Activated CD8-positive, alpha-beta memory T cell treated with anti-CD3 and anti-CD28 coated beads for 4 hours (primary cell): ENCODE data around the gene EML3.
A peak's percentile ranks its signal among the peaks of the same experiment; 100 is the strongest.
"Not testable (repeated sequence)": the region's sequence is repeated elsewhere in the genome, so short reads cannot be mapped to it uniquely, and the experiment has no call there.

ENCODE experiments used
- DNase-seq, 2 donors: peaks; one replicate each; pipeline ENCODE4 v3.0.0-alpha.2; 2020; ENCODE audit warnings: low read depth in 2 of 2

Gene EML3

DNA sequence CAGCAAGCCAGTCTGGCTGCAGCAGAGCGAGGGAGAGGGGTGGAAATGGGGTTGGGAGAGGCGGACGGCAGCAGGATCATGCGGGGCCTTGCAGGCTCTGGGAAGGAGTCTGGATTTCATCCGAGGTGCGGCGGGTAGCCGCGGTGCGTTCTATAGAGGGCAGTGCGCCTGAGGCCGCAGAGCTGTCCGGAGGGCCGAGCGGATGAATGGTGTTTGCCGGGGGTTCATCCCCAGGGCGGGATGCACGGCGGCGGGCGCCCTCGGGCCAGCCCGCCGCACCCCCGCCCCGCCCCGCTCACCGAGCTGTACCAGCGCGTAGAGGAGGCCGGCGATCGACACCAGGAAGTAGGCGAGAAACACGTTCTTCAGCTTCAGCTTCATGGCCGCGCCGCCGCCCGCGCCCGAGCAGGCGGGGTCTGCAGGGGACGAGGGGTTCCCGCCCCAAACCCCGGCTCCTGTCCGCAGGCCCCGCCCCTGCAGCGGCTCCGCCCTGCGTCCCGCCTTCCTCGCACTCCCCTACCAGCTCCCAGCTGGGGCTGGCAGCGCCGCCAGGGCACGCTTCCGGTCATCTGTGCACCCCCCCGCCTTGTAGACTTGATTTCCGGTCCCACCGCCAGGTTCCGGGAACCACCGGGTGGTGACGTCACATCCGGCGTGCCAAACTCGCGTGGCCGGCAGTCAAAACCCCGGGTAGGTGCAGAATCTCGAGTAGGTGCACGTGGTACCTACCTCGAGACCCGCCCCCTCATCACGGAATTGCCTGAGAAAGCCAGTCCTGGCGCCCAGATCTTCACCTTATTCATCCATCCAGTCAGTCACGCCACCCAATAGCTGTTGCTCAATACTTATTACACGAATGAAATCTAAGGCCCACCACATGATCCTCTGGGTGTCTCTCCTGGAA is 9.2 kb upstream of the EML3 start, which contains the start of gene B3GAT3:
Gene B3GAT3, minus strand, starts transcription at position 420 of the 904 bp plus-strand sequence. Its CDS starts 39 bp downstream, at position 381.
- DNase-seq, result peak; percentile 97 to 98

DNA sequence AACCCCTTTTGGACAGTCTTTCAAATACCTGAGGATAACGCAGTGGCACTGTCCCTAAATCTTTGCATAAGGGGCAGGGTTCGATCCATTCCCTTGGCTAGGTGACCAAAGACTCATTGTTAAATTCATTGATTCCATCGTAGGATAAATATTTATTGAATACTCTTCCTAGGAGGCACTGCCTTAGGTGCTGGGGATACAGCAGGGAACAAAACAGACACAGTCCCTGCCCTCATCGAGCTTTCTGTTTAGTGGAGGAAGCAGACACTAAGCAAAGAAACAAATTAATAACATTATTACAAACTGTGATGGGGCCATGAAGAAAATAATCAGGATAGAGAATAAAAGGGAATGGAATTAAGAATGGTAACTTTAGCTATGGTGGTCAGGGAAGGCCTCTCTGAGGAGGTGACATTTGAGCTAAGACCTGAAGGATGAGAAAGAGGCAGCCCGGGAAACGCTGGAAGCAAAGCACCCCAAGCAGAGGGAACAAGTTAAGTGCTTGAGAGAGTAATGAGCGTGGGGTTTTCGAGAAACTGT is 8.5 kb upstream of the EML3 start:
- DNase-seq, result no peak

DNA sequence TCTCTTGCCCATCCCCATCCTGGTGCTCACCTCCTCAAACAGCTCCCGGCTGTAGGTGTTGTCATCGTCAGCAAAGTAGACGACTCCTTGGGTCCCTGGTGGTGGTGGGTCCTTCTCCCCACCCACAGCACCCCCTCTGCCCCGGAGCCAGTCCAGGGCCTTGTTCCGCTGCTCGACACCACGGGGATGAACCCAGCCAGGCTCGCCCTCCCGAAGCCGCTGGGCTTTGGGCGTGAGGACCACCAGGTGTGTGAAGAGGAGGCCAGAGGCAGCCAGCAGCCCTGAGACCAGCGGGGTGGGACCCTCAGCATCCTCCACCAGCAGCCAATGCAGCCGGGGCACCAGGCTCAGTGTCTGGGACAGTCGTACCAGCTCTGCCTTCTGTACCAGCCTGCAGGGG is 4.4 kb upstream of the EML3 start:
- DNase-seq, result not testable (repeated sequence)

DNA sequence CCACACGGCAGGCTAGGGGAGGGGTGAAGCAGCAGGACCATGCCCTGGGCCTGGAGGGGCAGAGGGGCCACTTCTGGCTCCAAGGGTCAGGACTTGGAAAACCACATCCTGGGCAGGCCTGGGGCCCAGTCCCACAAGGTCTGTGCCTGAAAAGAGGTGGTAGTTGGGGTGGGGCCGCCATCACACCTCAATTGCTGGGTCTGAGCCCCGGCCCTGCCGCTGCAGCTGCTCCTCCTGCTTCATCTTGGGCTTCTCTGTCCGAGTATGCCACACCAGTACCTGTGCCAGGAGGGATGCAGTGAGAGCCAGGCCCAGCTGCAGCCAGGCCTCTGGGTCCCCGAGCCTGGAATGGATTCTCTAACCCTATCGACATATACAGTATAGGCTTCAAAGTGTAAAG is 2.9 kb upstream of the EML3 start:
- no peak for DNase-seq

DNA sequence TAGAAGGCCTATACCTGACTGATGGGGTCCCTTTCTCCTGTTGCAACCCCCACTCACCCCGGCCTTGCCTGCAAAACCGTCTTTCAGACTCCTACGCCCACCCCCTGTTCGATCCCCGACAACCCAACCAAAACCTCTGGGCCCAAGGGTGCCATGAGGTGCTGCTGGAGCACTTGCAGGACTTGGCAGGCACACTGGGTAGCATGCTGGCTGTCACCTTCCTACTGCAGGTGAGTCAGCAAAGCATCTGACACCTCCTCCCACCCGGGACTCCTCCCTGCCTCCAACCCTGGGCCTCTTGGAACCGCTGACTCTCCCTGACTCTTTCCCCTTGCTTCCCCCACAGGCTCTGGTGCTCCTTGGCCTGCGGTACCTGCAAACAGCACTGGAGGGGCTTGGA is 1.7 kb upstream of the EML3 start:
- no peak for DNase-seq

DNA sequence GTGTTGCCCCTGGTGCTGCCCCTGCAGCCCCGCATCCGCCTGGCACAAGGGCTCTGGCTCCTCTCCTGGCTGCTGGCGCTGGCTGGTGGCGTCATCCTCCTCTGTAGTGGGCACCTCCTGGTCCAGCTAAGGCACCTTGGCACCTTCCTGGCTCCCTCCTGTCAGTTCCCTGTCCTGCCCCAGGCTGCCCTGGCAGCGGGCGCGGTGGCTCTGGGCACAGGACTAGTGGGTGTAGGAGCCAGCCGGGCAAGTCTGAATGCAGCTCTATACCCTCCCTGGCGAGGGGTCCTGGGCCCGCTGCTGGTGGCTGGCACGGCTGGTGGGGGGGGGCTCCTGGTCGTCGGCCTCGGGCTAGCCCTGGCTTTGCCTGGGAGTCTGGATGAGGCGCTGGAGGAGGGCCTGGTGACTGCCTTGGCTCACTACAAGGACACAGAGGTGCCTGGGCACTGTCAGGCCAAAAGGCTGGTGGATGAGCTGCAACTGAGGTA is 760 bp upstream of the EML3 start:
- no peak for DNase-seq

DNA sequence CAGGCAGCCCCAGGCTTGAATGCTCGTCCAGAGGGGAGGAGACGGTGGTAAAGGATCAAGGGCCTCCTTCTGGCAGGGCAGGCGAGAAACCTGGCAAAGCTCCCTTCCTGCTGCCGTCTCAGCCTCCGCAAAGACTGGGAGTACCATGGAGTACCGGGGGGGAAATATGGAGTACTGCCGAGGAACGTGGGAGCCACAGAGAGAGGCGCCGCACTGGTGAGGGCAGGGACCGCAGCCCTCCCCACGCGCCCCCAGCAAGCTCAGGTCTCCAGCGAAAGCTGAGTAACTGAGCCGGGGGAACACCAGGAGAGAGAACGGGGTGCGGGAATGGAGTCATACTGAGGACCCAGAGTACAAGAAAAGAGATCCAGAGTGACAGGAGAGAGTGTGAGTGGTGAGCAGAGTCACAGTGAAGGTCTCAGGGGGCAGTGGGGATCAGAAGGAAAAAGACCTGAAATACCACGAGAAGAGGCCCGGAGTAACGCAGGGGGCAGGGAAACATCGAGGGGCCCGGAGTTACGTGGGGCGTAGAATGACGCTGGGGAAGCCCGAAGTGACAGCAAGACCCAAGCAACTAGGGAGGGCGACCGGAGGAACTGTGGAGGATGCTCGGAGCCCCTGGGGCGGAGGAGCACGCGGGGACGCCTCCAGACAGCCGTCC is 740 bp downstream of the EML3 start:
- DNase-seq, result no peak

DNA sequence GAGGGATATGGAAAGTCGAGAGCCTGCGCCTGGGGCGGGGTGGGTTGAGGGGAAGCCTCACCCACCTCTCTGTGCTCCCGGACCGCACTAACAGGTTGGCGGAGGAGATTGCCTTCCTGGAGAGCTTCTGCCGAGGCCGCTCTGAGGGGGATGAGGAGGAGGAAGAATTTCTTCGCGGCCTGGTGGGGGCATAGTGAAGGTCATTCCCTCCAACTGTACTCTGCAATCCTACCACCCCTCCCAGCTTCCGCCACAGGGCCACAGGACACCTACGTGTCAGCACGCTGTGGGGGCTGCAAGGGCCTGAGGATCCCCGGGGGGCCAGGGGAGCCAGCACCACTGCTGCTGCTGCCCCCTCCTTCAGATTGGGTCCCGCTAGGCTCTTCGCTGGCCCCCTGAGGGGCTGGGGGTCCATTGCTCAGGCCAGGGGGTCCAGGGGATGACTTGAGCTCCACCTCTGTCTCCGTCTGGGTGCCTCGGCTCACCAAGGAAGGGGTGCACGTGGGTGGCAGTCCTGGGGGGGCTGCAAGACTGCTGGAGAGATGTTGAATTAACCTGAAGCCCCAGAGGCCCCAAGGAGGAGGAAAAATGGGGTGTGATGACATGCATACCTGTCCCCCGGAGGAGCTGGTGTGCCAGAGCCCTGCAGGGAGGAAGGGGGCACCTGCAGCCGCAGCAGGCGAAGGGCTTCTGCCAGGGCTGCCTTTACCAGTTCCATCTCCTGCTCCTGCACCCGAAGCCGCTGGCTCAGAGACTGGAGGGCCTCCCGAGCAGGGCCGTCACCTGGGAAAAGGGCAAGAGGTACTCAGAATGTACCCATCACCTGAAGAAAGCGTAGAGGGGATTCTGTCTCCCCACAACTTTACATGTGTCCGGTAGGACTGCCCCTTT is 1.5 kb downstream of the EML3 start:
- DNase-seq, result no peak

DNA sequence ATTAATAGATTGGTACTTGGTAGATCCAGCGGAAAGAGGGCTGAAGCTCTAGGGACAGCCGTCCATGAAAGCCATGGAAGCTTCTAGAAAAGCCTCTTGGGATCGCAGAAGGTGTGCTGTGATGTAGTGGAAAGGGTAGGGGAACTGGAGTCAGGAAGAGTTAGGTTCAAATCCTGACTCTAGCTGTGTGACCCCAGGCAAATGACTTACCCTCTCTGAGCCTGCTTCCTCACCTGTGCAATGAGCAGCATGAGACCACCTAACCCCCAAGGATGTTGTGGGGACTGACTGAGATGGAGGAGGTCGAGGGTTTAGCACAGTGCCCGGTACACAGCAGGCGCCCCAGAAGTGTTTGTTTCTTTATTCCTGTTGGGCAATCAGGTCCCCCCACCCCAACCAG is 2.2 kb downstream of the EML3 start:
- DNase-seq, result no peak

DNA sequence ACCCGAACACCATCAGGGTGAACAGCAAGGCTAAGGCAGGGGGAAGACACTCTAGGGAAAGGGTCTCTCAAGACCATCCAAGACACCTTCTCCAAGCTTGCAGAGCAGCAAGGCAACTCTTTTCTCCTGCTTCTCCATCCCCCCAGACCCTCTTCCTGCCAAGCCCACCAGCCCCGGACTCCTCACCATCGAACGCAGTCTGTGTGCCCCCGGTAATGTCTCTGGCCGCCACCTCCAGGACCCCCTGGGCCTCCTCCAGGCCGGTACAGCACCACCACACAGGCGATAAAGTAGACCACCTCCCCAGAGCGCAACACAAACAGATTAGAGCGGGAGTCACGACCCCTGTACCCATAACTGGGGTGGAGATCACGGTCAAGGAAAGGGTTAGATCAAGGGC is 3.8 kb downstream of the EML3 start:
- DNase-seq, result no peak

DNA sequence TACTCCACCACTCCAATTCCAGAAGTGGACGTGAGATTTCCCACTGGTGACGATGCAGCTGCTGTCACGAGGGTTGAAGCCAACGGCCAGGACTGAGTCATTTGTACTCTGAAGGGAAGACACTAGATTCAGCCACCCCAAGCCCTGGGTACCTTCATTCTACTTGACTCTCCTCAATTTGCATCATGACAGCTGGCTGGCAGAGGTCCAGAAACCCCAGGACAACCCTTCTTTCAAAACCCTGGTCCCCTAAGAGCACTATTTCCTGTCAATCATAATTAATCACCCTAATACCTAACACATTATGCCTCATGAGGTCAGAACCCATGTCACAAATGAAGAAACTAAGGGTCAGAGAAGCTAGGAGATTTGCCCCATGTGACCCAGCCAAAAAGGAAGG is 4.9 kb downstream of the EML3 start:
- DNase-seq, result no peak

DNA sequence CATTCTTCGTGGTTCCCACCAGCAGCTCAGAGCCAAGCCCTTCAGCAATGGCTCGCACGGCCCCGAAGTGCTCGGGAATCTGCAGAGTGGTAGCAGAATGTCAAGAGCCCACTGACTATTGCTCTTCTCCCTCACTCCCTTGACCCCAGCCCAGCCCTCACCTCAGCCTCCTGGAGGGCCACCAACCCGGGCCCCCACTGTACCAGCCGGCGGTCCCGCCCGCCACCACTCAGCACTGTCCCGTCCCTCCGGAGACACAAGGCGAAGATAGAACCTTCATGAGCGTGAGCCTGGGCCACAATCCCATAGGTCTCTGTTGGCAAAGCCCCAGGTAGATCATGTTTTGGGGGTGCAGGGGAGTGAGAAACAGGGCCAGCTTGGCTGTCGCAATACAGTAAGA is 6.7 kb downstream of the EML3 start:
- no peak for DNase-seq

DNA sequence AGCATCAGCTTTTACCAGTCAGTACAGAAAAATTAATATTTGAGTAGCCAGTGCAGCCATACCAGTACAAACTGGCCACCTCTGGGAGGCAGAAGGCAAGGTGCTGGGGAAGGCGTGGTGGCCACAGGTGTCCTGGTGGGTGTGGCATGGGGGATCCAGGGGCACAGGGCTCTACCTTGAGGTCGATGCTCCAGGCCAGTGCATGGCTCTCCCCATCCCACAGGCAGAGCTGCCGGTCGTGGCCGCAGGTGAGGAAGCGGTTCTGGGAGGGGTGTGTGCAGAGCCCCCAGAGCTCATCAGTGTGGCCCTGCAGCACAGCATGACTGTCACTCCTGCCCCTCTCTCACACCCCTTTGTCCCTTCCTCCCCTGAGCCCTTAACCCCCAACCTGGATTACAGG is 7.1 kb downstream of the EML3 start:
- DNase-seq, result no peak

DNA sequence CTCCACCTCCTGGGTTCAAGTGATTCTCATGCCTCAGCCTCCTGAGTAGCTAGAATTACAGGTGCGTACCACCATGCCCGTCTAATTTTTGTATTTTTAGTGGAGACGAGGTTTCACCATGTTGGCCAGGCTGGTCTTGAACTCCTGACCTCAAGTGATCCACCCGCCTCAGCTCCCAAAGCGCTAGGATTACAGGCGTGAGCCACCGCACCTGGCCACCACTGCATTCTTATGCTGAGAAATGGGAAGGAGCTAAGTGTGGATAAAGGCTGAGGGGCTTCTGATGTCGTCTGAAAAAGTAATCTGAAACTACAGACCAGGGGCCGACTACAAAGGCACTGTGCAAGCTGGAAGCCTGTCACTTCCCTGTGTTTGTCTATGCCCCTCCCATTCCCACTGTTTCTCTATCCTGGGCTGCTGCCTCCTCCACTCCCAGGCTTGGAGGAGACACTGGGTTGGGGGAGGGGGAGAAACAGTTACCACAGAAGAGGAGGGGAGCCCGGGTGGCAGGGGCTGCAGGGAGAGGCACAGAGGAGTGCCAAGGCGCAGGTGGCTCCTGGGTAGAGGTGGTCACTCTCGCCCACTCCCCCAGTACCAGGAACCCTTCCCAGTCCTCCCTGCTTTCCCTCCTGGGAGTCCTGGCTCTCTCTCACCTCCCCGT is 8.0 kb downstream of the EML3 start:
- DNase-seq, result no peak

DNA sequence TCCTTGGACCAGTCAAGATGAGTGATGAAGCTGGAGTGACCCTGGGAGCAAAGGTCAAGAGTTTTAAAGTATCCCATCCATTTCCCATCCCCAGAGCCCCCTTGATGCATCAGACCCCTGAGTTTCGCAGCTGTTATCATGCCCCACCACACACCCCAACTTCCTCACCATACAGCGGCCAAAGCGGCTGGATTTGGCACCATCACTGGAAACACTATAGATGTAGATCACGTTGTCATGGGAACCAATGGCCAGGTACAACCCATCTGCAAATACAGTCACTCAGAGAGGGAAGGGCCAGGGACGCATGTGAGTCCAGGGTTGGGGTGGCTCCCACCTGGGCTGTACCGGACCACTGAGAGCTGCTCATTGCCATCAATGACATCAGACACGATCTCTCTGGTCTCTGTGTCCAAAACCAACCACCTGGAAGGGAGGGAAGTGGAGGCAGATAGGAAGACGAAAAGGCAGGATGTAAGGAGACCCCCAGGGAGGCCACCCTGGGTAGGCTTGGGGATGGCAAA is 8.7 kb downstream of the EML3 start:
- DNase-seq, result no peak

DNA sequence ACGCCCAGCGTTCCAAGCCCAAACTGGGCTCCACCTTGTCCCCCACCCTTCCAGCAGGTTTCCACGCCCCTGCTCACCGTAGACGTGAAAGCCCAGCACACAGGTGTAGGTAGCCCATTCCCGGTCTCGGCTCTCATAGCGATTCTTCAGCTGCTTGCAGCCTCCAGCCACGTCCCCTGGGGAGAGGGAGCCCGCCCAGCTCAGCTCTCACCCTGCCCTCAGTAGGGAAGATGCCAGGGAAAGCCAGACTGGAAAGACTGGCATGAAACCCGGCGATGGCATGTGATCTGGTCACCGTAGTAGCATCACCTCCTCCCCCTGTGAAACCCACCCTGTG is 9.5 kb downstream of the EML3 start:
- no peak for DNase-seq

DNA sequence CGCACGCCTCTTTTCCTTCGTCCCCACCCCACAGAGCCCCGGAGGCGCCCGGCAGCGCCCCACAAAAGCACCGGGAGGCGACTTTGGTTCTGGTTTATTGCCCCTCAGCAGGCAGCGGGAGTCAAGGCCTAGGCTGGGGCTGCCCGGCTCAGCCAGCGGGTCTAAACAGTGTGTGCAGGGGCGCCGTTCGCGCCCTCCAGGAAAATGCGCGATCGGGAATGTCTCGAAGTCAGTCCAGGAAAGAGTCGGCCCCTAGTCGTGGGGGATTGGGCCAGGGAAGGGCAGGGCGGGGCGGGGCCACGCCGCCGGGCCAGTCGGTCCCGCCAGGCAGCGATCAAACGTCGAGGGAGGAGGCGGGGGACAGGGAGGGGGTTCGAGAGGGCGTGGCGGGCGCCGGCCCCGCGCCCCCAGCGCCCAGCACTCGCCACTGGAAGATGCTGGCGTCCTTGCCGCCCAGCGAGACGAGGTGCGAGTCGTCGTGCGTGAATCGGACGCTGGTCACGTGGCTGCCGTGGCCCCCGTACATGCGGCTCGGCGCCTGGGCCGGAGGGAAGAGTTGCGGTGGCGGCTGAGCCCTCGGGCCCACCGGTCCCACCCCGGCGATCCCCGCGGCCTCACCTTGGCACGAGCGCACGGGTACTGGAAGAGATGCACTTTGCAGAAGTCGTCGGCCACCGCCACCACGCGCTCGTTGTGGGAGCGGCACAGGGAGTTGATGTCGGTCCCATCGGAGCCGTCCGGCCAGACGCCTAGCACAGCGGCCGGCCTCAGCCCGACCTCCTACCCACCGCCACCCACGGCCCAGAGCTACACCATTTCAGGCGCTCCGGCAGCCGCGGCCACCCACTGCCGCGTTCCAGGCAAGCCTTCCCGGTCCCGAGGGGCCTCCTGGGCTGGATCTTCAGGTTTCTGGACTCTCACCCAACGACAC is 10.2 kb downstream of the EML3 start:
- DNase-seq, result no peak

DNA sequence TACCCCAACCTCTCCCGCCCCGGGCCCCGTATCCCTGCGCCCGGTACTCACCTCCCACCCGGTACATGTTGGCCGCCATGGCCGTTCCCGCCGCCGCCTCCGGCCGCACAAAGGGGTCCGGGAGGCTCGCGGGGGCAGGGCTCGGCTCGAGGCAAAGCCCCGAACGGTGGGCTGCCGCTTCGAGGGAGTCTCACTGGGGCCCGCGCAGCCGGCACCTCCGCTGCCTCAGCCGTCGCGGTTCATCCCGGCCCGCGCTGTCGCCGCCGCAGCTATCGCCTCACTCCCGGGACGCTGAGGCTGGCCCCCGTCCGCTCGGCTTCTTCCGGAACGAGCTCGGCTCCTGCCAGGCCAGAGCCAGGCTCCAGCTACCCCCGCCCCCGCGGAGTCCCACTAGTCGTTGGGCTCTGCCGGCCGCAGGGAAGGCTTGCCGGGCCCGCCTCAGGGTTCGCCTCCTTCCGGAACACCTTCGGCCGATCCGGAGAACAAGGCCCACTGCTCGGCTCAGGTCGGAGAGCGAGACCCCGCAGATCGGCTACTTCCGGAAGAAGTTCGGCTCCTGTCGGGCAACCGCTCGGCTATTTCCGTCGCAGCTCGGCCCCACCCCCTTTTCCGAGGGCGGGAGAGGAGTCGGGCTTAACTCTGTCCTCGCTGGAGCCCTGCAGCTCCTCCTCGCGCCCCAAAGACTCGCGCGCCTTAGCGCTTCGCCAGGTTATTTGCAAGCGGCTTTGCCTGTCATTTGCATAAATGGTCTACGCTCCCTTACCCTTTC is 11.0 kb downstream of the EML3 start, which contains the start of gene MTA2:
Gene MTA2, minus strand, starts transcription at position 494 of the 769 bp plus-strand sequence. Its CDS starts 415 bp downstream, at position 79.
- peak; percentile 99 for DNase-seq

DNA sequence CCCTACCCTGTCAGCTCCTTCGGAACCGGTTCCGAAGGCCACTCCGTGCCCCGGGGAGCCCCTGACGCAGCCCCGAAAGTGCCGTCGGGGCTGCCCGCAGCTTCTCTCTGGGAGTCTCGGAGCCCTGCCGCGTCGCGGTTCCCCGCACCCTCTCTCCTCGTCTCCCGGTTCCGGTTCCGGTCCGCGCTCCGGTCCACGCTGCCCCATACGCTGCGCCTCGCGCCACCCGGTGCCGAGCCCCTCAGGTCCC is 11.5 kb downstream of the EML3 start:
- DNase-seq, result no peak
